GM18498 (cell line): ENCODE measurements around the gene LRRC28.
A peak's percentile ranks its signal among the peaks of the same experiment; 100 is the strongest.
"Not testable (repeated sequence)": the region's sequence is repeated elsewhere in the genome, so short reads cannot be mapped to it uniquely, and the experiment has no call there.

Source experiments
- ATAC-seq: cut with Tn5 transposase; IDR thresholded peaks from one replicate; pipeline ENCODE4 v1.9.1; 2021; ENCODE audit warnings: mild to moderate bottlenecking, moderate library complexity; ENCODE audit not compliant: unreplicated experiment

The LRRC28 gene

GRCh38 chr15:99250857-99251841 is at the start of gene LRRC28:
Gene LRRC28, plus strand, starts transcription at chr15:99251481. Its CDS starts 4,477 bp downstream, at chr15:99255958.
- peak; percentile 95 for ATAC-seq

DNA sequence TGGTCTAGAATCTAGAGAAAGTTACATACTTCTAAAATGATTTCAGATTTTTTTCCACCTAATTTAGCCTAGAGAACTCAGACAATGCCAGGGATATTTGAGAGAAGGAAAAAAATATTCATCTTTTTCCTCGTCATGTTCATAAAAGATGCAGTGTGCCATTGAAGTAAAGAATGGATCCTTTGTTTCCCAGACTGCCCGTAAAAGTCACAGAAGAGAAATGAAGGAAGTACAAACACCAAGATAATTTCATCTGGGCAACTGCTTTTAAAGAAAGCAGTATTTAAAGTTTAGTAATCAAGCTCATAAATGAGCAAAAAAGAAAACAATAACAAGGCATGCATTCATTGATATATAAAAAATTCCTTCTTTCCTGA is 49.1 kb upstream of the LRRC28 start:
- ATAC-seq: no peak

- ATAC-seq: no peak
Observed at GRCh38 chr15:99207672-99208071, 43.6 kb upstream of the LRRC28 start.

DNA sequence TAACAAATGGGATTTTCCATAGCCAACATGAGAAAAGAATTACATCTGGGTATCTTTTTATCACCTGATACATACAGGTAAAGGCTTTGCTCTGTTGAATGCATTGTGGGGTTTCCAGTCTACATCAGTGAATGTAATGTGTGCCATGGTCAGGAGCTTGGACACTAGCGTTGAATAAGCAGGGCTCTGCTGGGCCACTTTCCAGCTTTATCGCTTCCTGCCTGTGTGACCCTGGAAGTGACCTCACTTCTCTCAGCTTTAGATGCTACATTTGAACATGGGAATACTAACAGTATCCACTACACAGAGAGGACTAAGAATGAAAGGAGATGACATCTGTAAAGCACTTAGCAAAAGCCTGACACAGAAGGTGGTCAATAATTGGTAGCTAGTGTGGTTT is 42.0 kb upstream of the LRRC28 start:
- ATAC-seq: no peak

- ATAC-seq: no peak
Observed at GRCh38 chr15:99210334-99210733, 40.9 kb upstream of the LRRC28 start.

DNA sequence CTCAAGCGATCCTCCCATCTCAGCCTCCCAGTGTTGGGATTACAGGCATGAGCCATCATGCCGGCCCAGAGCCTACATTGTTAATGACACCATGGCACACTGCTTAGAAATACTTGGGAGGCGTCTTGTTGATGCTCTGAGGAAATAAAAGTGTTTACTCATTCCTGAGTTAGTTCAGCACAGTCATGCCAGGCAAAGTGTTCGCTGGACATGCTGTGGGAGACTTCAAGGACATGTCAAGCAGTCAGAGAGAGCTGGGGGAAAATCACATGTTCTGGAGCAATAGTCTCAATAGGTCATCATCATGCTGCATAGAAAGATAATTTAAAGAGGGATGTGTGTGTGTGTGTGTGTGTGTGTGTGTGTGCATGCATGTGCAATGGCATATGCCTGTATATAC is 39.4 kb upstream of the LRRC28 start:
- ATAC-seq: no peak

DNA sequence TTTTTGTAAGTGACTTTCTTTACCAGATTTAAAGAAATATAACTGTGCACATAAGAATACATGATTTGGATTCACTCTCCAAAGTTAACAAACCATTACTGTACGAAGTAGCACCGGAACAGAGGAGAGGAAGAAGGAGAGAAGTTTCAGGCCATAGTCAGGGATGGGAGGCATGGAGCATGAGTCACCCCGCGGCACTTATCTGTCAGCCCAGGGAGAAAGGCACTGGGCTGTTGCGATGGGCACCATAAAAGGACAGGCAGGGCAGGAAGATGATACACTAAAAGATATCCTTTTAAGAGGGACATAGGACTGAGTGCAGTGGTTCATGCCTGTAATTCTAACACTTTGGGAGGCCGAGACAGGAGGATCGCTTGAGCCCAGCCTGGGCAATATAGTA is 38.9 kb upstream of the LRRC28 start:
- ATAC-seq: no peak

- ATAC-seq: peak; percentile 72
Observed at GRCh38 chr15:99213187-99213811, 38.0 kb upstream of the LRRC28 start.

GRCh38 chr15:99224372-99225214 is 26.7 kb upstream of the LRRC28 start:
- ATAC-seq: no peak

- ATAC-seq: no peak
Observed at GRCh38 chr15:99226802-99227201, 24.5 kb upstream of the LRRC28 start.

- ATAC-seq: no peak
Observed at GRCh38 chr15:99228120-99228770, 23.0 kb upstream of the LRRC28 start.

DNA sequence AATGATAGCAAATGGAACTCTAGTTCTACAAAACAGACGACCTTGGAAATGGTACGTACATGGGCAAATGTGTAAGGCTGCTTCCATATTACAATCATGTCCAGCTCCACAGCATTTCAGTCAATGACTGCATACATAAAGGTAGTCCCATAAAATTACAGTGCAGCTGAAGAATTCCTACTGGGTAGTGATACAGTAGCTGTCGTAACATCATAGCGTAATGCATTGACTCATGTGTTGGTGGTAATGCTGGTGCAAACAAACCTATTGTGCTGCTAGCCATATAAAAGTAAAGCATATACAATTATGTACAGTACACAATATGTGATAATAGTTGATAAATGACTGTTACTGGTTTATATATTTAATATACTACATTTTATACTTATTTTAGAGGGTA is 20.4 kb upstream of the LRRC28 start:
- ATAC-seq: no peak

DNA sequence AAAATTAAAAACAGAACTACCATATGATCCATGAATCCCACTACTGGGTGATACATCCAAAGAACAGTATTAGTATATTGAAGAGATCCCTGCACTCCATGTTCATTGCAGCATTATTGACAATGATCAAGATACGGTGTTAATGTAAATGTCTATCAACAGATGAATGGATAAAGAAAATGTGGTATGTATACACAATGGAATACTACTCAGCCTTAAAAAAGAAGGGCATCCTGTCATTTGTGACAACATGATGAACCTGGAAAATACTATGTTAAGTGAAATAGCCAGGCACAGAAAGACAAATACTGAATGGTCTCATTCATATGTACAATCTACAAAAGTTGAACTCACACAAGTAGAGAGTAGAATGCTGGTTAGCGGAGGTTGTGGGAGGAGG is 18.5 kb upstream of the LRRC28 start:
- no peak for ATAC-seq

DNA sequence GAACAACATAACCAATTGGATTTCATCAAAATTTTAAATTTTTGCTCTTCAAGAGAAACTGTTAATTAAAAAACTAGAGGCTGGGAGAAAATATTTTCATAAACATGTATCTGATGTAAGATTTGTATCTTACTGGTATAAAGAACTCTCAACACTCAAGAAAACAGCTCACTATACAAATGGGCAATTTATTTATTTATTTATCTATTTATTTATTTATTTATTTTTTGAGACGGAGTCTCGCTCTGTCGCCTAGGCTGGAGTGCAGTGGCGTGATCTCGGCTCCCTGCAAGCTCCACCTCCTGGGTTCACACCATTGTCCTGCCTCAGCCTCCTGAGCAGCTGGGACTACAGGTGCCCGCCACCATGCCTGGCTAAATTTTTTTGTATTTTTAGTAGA is 17.1 kb upstream of the LRRC28 start:
- not testable (repeated sequence) for ATAC-seq

DNA sequence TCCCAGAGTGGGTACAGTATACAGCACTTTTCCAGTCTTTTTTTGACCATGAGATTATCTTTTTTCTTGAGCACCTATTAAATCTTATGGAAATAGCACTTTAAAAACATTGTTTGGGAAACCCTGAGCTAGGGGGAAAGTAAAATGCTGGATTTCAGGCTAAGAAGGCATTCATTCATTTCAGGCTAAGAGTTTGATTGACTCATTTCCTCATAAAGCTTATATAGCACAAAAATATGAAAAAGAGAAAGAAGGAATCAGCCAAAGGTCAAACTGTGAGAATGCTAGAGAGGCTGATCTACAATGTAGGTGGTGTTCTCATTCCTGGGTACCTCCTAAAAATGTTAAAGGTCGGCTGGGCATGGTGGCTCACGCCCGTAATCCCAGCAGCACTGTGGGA is 12.4 kb upstream of the LRRC28 start:
- no peak for ATAC-seq

DNA sequence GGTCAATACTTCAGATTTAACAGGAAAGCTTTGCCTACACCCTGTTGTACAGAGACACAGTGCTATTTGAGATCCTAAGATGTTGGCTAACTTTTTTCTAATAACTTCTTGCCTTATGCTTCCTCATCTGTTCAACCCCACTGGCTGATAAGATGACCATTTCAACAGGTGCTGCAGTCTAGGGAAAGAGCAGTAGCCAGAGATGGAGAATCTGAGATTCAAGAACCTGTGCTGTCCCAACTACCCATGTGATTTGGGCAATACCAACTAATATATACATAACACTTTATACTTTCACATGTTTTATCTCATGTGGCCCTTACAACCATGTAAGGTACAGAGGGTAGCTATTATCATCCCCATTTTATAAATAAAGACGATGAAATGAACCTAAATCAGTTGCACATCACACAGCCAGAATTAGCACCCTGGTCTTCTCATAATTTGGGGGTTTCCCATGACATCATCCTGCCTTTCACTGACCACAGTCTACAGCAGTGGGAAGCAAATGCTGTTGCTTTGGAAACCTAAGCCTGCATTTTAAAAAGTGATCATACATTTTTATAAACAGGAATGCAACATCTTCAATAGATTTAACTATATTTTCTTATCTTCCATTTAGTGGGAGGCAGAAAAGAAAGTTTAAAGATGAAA is 11.6 kb upstream of the LRRC28 start:
- ATAC-seq: peak; percentile 91

- no peak for ATAC-seq
Observed at GRCh38 chr15:99241752-99242151, 9.5 kb upstream of the LRRC28 start.

DNA sequence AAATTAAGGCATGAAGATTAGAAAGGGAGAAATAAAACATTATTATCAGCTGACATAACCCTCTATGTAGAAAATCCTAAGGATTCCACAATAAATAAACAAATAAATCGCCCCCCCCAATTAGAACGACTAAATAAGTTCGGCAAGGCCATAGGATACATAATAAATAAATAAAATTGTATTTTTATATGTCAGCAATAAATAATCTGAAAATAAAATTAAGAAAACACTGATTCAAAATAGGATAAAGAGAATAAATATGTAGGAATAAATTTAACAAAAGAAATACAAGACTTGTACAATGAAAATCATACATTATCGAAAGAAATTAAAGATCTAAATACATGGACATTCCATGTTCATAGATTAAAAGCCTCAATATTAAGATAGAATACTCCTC is 7.0 kb upstream of the LRRC28 start:
- no peak for ATAC-seq

DNA sequence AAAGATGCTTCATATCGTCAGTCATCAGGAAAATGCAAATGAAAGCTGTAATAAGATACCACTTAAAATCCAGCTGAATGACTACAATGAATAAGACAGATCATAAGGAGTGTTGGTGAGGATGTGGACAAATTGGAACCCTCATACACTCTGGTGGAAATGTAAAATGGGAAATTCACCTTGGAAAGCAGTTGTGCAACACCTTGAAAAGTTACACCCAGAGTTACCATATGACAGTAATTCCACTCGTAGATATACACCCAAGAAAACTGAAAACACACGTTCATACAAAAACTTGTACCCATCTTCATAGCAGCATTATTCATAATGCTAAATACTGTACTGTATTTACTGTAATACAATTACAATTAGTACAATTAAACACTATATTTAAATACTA is 4.2 kb upstream of the LRRC28 start:
- no peak for ATAC-seq

DNA sequence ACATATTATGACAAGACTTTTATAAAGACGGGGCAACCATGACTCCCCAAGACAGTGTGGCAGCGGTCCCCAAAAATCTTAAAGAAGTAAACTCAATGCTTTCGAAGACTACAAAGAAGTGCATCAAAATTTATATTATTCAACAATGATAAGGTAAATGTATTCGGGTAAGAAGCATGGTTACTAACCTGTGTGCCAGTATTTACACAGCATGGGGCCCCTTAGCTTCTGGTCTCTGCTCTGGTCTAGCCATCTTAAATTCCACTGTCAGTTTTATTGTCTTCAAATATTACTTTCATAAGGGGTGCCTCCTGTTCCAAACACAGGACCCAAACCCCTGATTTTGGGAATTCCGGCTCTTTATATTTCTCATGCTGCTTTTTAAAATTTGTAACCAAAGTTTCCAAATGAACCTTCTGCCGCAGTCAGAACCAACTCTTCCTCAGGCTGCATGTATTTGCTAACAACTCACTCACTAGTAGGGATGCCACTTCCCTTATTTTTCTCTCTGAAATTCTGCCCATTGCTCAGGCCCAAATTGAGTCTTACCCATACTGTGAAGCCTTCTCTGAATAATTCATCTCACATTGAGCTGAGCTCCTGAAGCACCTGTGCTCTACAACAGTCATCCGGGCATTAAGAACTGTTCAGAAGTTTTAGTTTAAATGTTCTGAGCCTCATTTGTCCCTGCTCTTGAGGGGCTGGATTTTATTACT is 3.1 kb upstream of the LRRC28 start:
- no peak for ATAC-seq
